G401.6 (cell line): ENCODE data around the gene PKHD1.

ENCODE experiments used
- FAIRE-seq: peaks from 2 replicates; lab custom pipeline; 2012; peaks lifted over from hg19 to GRCh38; lab: Jason Lieb, UNC

The PKHD1 gene, protein sequence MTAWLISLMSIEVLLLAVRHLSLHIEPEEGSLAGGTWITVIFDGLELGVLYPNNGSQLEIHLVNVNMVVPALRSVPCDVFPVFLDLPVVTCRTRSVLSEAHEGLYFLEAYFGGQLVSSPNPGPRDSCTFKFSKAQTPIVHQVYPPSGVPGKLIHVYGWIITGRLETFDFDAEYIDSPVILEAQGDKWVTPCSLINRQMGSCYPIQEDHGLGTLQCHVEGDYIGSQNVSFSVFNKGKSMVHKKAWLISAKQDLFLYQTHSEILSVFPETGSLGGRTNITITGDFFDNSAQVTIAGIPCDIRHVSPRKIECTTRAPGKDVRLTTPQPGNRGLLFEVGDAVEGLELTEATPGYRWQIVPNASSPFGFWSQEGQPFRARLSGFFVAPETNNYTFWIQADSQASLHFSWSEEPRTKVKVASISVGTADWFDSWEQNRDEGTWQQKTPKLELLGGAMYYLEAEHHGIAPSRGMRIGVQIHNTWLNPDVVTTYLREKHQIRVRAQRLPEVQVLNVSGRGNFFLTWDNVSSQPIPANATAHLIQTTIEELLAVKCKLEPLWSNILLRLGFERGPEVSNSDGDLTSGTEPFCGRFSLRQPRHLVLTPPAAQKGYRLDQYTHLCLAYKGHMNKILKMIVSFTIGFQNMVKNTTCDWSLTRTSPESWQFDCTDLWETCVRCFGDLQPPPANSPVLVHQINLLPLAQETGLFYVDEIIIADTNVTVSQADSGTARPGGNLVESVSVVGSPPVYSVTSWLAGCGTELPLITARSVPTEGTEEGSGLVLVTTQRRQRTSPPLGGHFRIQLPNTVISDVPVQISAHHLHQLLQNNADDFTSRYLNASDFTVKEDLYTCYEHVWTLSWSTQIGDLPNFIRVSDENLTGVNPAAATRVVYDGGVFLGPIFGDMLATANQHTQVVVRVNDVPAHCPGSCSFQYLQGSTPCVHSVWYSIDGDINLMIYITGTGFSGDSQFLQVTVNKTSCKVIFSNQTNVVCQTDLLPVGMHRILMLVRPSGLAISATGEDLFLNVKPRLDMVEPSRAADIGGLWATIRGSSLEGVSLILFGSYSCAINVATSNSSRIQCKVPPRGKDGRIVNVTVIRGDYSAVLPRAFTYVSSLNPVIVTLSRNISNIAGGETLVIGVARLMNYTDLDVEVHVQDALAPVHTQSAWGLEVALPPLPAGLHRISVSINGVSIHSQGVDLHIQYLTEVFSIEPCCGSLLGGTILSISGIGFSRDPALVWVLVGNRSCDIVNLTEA (N-terminal part only)

DNA sequence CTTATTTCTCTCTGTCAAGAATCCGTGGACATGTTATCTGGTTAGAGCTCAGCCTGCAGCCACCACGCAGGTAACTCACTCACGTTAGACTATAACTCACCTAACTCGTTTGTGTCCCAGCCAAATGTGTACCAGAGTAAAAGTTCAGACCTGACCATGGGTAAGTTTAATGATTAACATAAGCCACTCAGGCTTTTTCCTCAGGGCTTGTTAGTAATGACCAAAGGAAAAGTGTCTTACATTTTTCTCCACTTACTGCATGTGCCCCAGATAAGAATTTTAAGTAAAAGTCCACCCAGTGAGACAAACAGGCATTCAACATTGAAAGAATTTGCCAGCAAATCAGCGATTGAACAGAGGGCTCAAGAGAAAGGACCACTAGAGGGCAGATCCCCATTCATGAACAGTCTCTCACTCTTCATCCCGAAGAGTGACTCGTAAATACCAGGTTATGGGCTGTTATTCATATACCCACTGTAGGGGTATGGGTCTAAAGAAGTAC, at the start of gene PKHD1:
TSS of gene PKHD1 (minus strand) at position 116 of the 502 bp plus-strand sequence. CDS start 2,680 bp downstream, outside the sequence.
- FAIRE-seq, result no peak

GRCh38 chr6:52136934-52137467, 49.6 kb upstream of the PKHD1 start:
- no peak for FAIRE-seq

GRCh38 chr6:52136055-52136454, 48.6 kb upstream of the PKHD1 start:
- FAIRE-seq, result no peak

GRCh38 chr6:52135217-52135616, 47.8 kb upstream of the PKHD1 start:
- no peak for FAIRE-seq

DNA sequence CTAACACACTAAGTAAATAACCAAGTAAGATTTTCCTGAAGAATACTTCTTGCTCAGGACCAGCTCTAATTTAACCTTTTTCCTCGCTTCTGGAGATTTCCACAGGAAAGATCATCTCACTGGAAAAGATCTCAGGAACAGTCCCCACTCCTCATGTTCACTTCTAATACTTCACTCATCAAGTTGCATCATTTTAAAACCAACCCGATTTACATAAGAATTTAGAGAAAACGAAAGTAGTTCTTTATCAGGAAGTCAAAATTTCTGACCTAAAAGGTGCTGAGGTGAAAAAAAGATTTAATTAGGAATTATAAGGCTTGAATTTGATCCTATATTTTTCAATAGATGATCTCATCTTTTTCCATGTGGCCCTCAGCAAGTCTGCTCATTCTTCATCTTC, 46.6 kb upstream of the PKHD1 start:
- no peak for FAIRE-seq

- no peak for FAIRE-seq
These were observed 45.9 kb upstream of the PKHD1 start for GRCh38 chr6:52133324-52133723.

DNA sequence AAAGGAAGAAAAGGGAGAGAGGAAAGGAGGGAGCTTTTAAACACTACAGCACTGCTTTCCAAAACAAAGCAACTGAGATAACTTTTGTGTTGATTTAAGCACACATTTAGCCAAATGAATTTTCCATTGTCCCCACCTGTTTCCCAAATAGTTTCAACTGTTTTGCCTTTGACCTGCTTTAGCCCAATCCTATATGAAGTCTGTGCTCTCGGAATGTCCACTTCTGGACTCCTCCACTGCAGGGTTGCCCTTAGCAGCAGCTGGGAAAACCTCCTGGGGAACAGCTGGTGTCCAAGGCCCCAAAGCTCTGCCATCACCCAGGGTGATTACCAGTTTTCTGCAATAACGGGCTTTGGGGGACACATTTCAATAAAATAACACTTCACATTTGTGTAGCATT, 44.9 kb upstream of the PKHD1 start:
- no peak for FAIRE-seq

DNA sequence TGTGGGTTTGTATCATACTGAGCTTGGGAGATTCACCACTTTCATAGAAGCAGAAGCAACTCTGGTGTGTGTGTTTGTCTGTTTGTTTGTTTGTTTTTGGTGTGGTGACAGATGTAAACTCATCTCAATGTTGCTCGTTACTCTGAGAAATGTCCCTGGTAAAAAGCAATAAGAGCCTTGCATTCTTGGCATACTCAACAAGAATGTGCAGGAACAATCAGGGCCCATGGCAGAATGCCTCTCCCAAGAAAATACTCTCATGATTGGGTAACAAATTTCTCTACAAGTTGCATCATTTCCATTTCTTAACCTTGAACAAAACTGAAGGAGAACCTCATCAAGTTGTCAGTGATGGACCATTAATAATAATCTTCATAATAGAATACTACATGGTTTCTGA, 43.0 kb upstream of the PKHD1 start:
- FAIRE-seq, result no peak

DNA sequence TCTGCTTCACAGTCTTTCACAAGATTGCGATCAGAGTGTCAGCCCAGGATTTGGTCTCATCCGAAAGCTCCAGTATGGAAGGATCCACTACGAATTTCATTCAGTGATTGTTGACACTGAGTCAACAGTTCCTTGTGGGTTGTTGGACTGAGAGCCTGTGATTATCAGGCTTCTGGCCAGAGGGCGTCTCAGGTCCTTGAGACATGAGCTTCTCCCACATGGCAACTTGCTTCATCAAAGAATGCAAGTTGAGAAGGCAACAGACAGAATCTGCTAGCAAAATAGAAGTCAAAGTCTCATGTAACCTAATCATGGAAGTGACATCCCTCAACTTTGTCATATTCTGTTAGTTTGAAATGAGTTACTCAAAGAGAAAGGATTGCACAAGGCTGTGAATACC, 40.5 kb upstream of the PKHD1 start:
- FAIRE-seq, result no peak

- no peak for FAIRE-seq
These were observed 38.8 kb upstream of the PKHD1 start for GRCh38 chr6:52126231-52126630.

- FAIRE-seq, result no peak
These were observed 38.2 kb upstream of the PKHD1 start for GRCh38 chr6:52125572-52125971.

DNA sequence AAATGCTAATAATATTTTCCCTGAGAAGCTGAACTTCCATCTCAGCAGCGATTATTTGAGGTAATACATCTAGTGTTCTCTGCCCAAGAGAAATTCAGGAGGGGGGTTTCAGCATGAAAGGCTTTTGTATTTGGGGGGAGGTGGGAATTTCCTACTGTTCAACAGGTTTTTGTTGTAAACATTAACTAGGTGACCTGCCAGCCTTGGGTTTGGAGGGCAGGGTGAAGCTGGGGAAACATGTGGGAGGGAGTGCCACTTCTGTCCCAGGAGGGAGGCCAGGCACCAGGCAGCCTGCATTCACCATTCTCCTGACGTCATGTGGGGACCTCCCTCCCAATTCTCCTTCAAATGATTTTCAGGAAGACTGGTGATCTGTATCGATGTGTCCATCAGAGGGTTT, 37.7 kb upstream of the PKHD1 start:
- no peak for FAIRE-seq

DNA sequence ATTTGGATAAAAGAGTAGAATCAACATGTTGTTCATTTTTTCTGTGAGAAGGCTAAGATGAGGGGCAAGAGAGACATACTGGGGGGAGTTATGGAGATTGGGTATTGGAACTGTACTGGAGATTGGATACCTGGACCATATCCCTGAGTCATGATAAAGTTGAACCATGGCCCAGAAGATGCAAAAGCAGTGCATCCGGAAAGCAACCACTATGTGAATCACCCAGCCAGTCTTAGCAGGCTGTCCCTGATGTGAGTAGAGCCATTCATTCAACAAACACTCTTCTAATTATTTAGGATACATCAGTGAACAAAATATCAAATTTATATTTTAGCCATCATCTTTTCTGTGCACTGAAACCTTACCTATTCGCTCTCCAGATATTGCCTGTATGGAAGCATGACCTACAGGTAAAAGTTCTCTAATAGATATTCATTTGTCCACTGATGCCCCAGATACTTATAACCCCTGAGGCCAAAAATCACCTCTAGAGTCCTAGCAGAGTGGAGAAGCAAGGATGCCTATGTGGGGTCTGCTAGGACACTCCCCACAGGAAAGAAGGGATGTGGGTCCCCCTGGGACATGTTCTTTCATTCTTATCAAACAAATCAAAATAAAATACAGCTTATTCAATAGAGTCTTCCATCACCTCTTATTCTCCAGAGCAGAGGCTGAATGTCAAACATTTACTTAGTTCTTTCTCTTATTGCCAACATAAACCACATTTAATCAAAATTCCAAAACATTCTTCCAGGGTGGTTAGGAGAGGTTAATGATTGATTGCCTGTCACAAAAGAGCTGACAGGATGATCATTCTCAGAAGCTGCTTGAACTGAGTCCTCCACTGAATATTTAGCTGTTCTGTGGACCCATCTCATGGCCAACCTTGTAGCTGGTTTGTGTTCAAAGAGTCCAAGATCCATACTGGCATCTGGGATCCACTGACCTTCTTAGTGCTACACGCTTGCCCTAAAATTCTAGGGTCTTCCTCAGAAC, 37.0 kb upstream of the PKHD1 start:
- no peak for FAIRE-seq

DNA sequence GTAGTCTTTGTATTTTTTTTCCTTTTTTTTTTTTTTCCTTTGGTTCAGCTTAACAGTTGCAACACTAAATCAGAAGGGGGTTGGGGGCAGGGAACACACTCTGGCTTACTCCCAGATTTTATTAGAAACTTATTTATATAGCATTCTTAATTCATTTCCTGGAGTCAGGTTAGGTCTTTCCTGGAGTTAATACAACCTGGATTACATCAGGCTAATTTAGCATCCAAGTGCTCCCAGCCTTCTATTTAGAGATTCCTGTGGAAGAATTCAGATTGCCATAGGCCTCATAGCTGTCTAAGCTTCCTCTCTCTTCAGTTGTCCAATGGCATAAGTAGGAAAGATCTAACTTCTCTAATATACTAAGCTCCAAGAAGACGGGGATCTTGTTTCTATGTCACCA, 35.8 kb upstream of the PKHD1 start:
- no peak for FAIRE-seq

DNA sequence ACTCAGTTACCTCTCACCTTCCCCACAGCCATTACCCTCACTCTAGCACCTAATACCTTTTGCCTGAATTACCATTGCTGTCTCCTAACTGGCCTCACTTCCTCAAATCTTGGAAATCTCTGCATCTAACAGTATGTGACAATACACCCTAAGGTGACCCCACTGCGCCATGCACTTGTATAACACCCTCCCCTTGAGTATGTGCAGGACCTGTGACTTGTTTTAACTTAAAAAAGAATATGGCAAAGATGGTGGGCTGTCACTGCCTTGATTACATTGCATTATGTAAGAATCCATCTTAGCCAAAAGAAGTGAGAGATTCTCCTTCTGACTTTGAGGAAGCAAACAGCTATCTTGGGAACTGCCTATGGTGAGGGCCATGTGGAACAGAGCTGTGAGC, 29.9 kb upstream of the PKHD1 start:
- FAIRE-seq, result no peak

DNA sequence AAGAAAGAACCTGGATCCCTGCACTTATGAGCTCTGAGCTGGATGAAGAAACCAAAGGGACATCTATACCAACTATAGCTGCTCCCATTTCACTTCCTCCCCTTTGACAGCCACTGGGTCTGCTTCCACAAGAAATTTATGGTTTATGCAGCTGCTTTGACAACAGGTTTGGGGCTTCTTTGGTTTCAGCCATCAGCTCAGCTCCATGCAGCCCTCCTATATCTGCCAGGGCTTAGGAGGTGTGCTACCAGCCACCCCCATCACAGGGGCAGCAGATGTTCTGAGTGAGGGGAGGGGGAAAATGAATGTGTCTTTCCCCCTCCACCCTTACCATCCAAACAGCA, 29.2 kb upstream of the PKHD1 start:
- no peak for FAIRE-seq

DNA sequence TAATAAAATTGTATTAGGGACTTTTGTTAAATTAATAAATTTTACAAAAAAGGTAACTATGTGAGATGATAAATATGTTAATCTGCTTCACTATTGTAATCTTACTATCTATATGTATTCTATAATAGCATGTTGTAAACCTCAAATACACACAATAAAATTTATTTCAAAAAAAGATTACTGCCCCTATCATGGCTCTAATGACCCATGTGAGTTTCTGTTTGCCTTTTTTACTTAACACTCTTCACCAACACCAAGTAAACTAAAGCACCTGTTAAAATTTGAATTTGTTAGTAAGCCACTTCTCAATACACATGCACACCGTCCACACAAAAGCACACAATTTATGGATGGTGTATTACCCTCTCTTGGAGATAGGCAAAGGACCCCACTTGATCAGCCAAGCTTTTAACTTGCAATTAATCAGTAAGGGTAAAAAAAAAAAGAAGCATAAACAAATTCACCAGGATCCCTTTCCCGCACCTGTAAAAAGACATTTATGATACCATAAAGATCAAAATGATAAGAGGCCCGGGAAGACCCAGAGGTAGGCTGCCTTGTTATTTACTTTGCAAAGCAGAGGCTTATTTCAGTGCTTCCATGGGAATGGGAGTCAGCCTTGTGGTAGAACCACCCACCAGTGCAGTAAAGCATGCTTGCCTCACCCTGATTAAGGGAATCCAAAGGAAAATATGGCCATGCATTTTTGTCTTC, 28.6 kb upstream of the PKHD1 start:
- no peak for FAIRE-seq

GRCh38 chr6:52115145-52115741, 27.8 kb upstream of the PKHD1 start:
- FAIRE-seq, result no peak

DNA sequence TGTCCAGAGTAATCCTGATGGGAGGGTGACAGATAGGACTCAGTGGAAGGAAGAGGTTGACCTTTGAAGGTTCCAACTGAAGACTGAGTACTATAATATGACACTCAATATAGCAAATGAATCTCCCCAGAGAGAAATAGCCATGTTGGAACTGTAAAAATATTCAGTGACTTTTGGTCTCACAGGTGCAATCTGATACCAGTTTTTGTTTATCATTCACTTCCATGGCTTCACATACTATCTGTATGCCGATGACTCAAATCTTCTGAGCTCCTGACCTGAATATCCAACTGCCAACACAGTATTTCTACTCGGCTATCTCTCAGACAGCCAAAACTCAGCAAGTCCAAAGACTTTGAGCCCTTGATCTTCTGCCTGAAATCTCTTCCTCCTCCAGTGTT, 21.8 kb upstream of the PKHD1 start:
- no peak for FAIRE-seq

GRCh38 chr6:52108128-52108527, 20.7 kb upstream of the PKHD1 start:
- FAIRE-seq, result no peak
